DND-41 (cell line): ENCODE results near the gene LUZP1.

Source experiments
- CTCF ChIP-seq: IDR thresholded peaks from 2 replicates; pipeline ENCODE4 v1.5.1; 2012; ENCODE audit warnings: borderline replicate concordance, low read length, moderate library complexity, mild to moderate bottlenecking; ENCODE audit not compliant: poor library complexity, severe bottlenecking; ENCODE audit errors: extremely low read depth
- EZH2 ChIP-seq: IDR thresholded peaks from 3 replicates; pipeline ENCODE4 v1.6.1; 2012; ENCODE audit warnings: borderline replicate concordance, low read depth, mild to moderate bottlenecking, moderate library complexity, low read length, inconsistent platforms; ENCODE audit not compliant: severe bottlenecking

GRCh38 chr1:23044035-23044434 is 124.6 kb downstream of the LUZP1 start:
- TF ChIP-seq CTCF (no peak), EZH2 (no peak)
